Aorta (tissue), 5 donors: ENCODE results near the gene ALS2. TPM values are rescaled to one million over a fixed set of nuclear protein-coding genes. Genes with fewer than 3 reads are reported as not detected.

Experiments used
- ATAC-seq: fragments of 200-7000 bp; cut with Tn5 transposase; one replicate; pipeline ENCODE4 v1.9.1; 2022; ENCODE audit warnings: moderate library complexity; ENCODE audit not compliant: low FRiP score
- DNase-seq, 2 donors: peaks; one replicate each; pipeline ENCODE4 v3.0.0-alpha.2; 2020
- H3K27ac ChIP-seq, 2 donors: one replicate each; pipeline ENCODE4 v1.5.1; 2013; ENCODE audit warnings: low read length in 2 of 2, mild to moderate bottlenecking in 2 of 2, moderate library complexity in 2 of 2, control low read depth in 1 of 2, inconsistent platforms in 1 of 2, low read depth in 1 of 2
- H3K27me3 ChIP-seq, 2 donors: one replicate each; pipeline ENCODE4 v1.6.1; 2013; ENCODE audit warnings: control low read depth in 1 of 2, low read length in 1 of 2, mild to moderate bottlenecking in 1 of 2, moderate library complexity in 1 of 2; ENCODE audit not compliant: insufficient read depth in 2 of 2, control insufficient read depth in 1 of 2
- H3K36me3 ChIP-seq, 2 donors: one replicate each; pipeline ENCODE4 v1.6.1; 2013; ENCODE audit warnings: control low read depth in 1 of 2, low read length in 1 of 2, mild to moderate bottlenecking in 1 of 2; ENCODE audit not compliant: insufficient read depth in 2 of 2, control insufficient read depth in 1 of 2
- H3K4me1 ChIP-seq, 2 donors: one replicate each; pipeline ENCODE4 v1.6.1; 2013; ENCODE audit warnings: low read length in 2 of 2, control low read depth in 1 of 2, mild to moderate bottlenecking in 1 of 2, moderate library complexity in 1 of 2; ENCODE audit not compliant: insufficient read depth in 2 of 2, control insufficient read depth in 1 of 2
- H3K4me3 ChIP-seq, 2 donors: one replicate each; pipeline ENCODE4 v1.5.1; 2013; ENCODE audit warnings: low read length in 2 of 2, control low read depth in 1 of 2, mild to moderate bottlenecking in 1 of 2
- H3K9me3 ChIP-seq: one replicate; pipeline ENCODE4 v1.6.1; 2013; ENCODE audit warnings: mild to moderate bottlenecking, low read length; ENCODE audit not compliant: control insufficient read depth
- WGBS, 2 donors: extraction: QIAGEN DNeasy Blood & Tissue Kit; methylation state at CpG; one replicate each; pipeline ENCODE4 v1.1.7; 2013; 5-methylcytosine and 5-hydroxymethylcytosine counted together
- intact Hi-C, 2 donors: fragments of 100-400 bp; cut with DNase I; formaldehyde crosslinking; loops; one replicate each; pipeline versions ENCODE4 v1.14.2 to v1.15.0; 2022
- polyA plus RNA-seq, 2 donors: library from polyadenylated mRNA; stranded (reverse); fragments of 200-250 nt; gene quantifications; one replicate each; pipeline ENCODE4 v1.2.3, GENCODE V29; 2013
- total RNA-seq, 2 donors: library from RNA; stranded (reverse); fragmentation: NEBNext Ultra II Directional; extraction: Animal tissue kit (Norgen Biotek cat#: 25700); gene quantifications; one replicate each; pipeline ENCODE4 v1.2.1, GENCODE V29; 2021
- donor health status: healthy with polysubstance abuse.
- donor health status: Bipolar disorder and iron deficiency.
- donor health status: DM: no; HTN: no; CAD: no.
- donor health status: DM: no; HTN: no; CAD: no.
- donor health status: DM: yes; HTN: yes; CAD: no.

Gene ALS2
- total and polyA plus RNA-seq, 4 donors, result 9.2 to 26.4 (median 17.2) TPM

GRCh38 chr2:201797175-201797840 is 16.6 kb upstream of the ALS2 start:
- Histone ChIP-seq H3K27ac (peak overlapping the region in 1 of 2 donors; percentile 97), H3K27me3 (no peaks in the 10 kb centered on the region), H3K36me3 (no peaks in the 10 kb centered on the region), H3K9me3 (no peaks in the 10 kb centered on the region), H3K4me3 (peak overlapping the region in 1 of 2 donors; percentile 21), H3K4me1 (peaks cover 0 to 2% of the 10 kb centered on the region in 2 donors)
- DNase-seq (no peak), ATAC-seq (peak; percentile 69)
- intact Hi-C loops, result loop anchor here (2.0 to 5.0 kb wide), 4 partner anchors 50 to 380 kb away; no protein-coding TSS in a partner anchor
- WGBS, 2 donors, result 12 to 15% methylated on average over 5 of the region's 5 CpGs

- Histone ChIP-seq H3K27me3 (no peaks in the 10 kb centered on the region), H3K9me3 (no peaks in the 10 kb centered on the region), H3K4me3 (no peak overlapping the region), H3K27ac (peak overlapping the region in 1 of 2 donors; percentile 48), H3K4me1 (peaks cover 0 to 2% of the 10 kb centered on the region in 2 donors), H3K36me3 (no peaks in the 10 kb centered on the region)
- peak; percentile 20 for ATAC-seq
- intact Hi-C loops, result loop anchor here (1.0 to 5.0 kb wide), 5 partner anchors 51 to 382 kb away; no protein-coding TSS in a partner anchor
- DNase-seq, result no peak
Measured at GRCh38 chr2:201796478-201796865, 15.7 kb upstream of the ALS2 start.

- intact Hi-C loops, result loop anchor here (1.0 to 5.0 kb wide), 5 partner anchors 51 to 382 kb away; no protein-coding TSS in a partner anchor
- ATAC-seq (peak; percentile 71), DNase-seq (no peak)
- Histone ChIP-seq H3K4me3 (no peak overlapping the region), H3K36me3 (no peaks in the 10 kb centered on the region), H3K27me3 (no peaks in the 10 kb centered on the region), H3K9me3 (no peaks in the 10 kb centered on the region), H3K4me1 (peaks cover 0 to 2% of the 10 kb centered on the region in 2 donors), H3K27ac (no peak overlapping the region)
- 20% methylated on average over 5 of the region's 5 CpGs for WGBS, 2 donors
Measured at GRCh38 chr2:201795607-201796477, 15.1 kb upstream of the ALS2 start.

GRCh38 chr2:201794294-201794693 is 13.6 kb upstream of the ALS2 start:
- no peak overlapping the region for H3K27ac ChIP-seq
- H3K27me3 ChIP-seq, result no peaks in the 10 kb centered on the region
- no peaks in the 10 kb centered on the region for H3K9me3 ChIP-seq
- H3K4me1 ChIP-seq, result peaks cover 0 to 2% of the 10 kb centered on the region in 2 donors
- H3K36me3 ChIP-seq, result no peaks in the 10 kb centered on the region
- intact Hi-C loops, result no loop called here
- 75% methylated on average over 6 of the region's 6 CpGs for WGBS, 2 donors
- H3K4me3 ChIP-seq, result no peak overlapping the region
- DNase-seq (no peak), ATAC-seq (no peak)

- ATAC-seq (no peak), DNase-seq (no peak)
- H3K4me1 ChIP-seq, result peaks cover 0 to 2% of the 10 kb centered on the region in 2 donors
- H3K27me3 ChIP-seq, result no peaks in the 10 kb centered on the region
- no peaks in the 10 kb centered on the region for H3K36me3 ChIP-seq
- H3K4me3 ChIP-seq, result no peak overlapping the region
- no peak overlapping the region for H3K27ac ChIP-seq
- intact Hi-C loops, result no loop called here
- 81 to 96% methylated on average over 1 of the region's 1 CpG for WGBS, 2 donors
- no peaks in the 10 kb centered on the region for H3K9me3 ChIP-seq
Measured at GRCh38 chr2:201793631-201794030, 12.9 kb upstream of the ALS2 start.

GRCh38 chr2:201790989-201791388 is 10.3 kb upstream of the ALS2 start:
- no peak overlapping the region for H3K27ac ChIP-seq
- no peaks in the 10 kb centered on the region for H3K36me3 ChIP-seq
- 82 to 83% methylated on average over 2 of the region's 2 CpGs for WGBS, 2 donors
- no peaks in the 10 kb centered on the region for H3K9me3 ChIP-seq
- H3K4me3 ChIP-seq, result no peak overlapping the region
- peaks cover 0 to 2% of the 10 kb centered on the region in 2 donors for H3K4me1 ChIP-seq
- DNase-seq (no peak), ATAC-seq (no peak)
- H3K27me3 ChIP-seq, result no peaks in the 10 kb centered on the region
- intact Hi-C loops, result no loop called here

GRCh38 chr2:201790291-201790690 is 9.6 kb upstream of the ALS2 start:
- 73 to 80% methylated on average over 3 of the region's 3 CpGs for WGBS, 2 donors
- Histone ChIP-seq H3K27me3 (no peaks in the 10 kb centered on the region), H3K36me3 (no peaks in the 10 kb centered on the region), H3K4me3 (no peak overlapping the region), H3K4me1 (peaks cover 0 to 2% of the 10 kb centered on the region in 2 donors), H3K27ac (no peak overlapping the region), H3K9me3 (no peaks in the 10 kb centered on the region)
- ATAC-seq, result no peak
- intact Hi-C loops, result no loop called here
- no peak for DNase-seq

- Histone ChIP-seq H3K27me3 (no peaks in the 10 kb centered on the region), H3K4me3 (no peak overlapping the region), H3K36me3 (no peaks in the 10 kb centered on the region), H3K9me3 (no peaks in the 10 kb centered on the region), H3K27ac (no peak overlapping the region), H3K4me1 (peaks cover 0 to 2% of the 10 kb centered on the region in 2 donors)
- intact Hi-C loops, result no loop called here
- ATAC-seq, result no peak
- no peak for DNase-seq
- 79 to 90% methylated on average over 2 of the region's 2 CpGs for WGBS, 2 donors
Measured at GRCh38 chr2:201789395-201789794, 8.7 kb upstream of the ALS2 start.
